CD4-positive, alpha-beta T cell treated with Interleukin-15 for 1 hour (primary cell): ENCODE results near the gene USP27X.
A peak's percentile ranks its signal among the peaks of the same experiment; 100 is the strongest.

ENCODE experiments used
- DNase-seq: peaks from one replicate; pipeline ENCODE4 v3.0.0-alpha.2; 2020

USP27X gene

GRCh38 chrX:49878834-49879655 lies at the start of gene USP27X:
Gene USP27X (plus strand): TSS chrX:49879484. CDS start chrX:49880308, 824 bp downstream.
- DNase-seq: peak; percentile 89

DNA sequence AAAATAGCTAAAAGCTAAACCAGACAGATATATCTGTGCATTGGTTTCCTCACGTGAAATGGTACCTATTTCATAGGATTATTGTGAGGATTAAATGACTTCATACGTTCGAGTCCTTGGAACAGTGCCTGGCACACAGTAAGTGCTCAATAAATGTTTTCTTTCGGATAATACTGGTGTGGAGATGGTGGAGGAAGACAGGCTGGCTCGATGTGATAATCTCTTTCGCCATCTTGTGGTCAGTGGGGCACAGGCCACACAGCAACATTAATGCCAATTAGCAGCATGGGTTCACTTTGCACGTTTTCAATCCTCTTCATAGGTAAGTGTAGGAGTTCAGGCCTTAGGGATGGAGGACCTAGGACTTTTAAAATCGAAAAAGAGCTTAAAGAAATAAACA lies 40.9 kb upstream of the USP27X start:
- no peak for DNase-seq

GRCh38 chrX:49840679-49841078 lies 38.6 kb upstream of the USP27X start:
- DNase-seq: peak; percentile 53

- DNase-seq: no peak
Measured at GRCh38 chrX:49842621-49843020, 36.7 kb upstream of the USP27X start.

DNA sequence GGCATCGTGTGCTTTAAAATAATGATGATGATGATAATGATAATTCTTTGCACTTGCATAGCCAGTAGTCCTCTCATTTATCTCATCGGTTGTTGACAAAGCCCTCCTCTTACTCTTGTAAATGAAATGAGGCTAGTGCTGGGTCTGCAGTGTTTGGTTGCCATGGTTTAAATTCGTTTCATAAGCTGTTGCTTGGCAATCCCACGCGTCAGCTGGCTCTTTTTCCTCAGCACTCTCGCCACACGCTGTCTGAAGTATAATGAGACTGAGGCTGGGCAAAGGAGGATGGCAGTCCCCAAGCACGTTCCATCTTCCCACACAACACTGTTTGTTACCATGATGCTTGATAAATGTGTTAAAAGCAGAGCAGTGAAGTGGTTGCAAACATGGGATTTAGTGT lies 34.7 kb upstream of the USP27X start:
- no peak for DNase-seq

DNA sequence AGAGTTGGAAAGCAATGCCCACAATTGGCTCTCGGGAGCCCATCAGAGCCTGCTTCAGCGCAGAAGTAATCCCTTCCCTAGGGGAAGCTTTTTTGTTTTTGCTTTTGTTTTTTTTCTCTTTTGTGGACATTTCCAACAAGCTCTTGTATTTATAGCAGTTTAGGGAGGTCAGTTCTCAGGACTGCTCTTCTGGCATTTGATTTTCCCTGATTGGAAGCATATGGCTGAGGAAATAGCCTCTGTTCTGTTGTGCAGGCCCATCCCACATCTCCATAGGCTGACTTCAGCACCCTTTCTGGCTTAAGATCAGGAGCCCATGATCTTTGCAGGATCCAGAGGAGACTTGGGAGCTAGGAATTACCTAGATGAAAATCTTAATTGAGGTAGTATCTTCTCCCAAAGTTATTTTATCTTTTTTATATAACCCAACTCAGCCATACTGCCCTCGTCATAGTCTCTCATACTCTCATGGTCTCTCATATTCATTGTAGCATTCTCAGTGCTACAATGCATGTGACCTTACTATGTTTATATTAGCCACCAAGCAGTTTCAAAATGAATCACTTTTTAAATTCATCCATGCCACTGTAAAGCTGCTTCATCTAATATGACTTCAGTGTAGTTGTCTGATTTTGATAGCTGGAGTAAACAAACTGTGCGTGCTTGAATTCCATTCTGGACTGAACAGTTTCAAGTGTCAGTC lies 33.4 kb upstream of the USP27X start:
- no peak for DNase-seq

- DNase-seq: no peak
Measured at GRCh38 chrX:49846522-49846921, 32.8 kb upstream of the USP27X start.

DNA sequence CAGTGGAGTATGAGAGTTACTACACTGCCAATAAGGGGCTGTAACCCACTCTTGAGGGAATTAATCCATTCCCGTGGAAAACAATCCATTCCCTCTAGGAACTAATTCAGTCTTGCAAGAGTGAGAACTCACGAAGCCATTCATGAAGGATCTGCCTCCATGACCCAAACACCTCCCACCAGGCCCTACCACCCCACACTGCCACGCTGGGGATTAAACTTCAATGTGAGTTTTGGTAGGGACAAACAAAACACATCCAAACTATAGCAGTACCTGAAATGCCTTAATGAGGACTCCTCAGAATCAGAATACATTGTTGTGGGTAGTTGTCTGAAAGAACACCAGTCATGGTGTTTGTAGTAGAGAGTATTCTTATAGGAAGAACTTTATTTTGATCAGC lies 31.0 kb upstream of the USP27X start:
- DNase-seq: no peak

- no peak for DNase-seq
Measured at GRCh38 chrX:49850028-49850427, 29.3 kb upstream of the USP27X start.

DNA sequence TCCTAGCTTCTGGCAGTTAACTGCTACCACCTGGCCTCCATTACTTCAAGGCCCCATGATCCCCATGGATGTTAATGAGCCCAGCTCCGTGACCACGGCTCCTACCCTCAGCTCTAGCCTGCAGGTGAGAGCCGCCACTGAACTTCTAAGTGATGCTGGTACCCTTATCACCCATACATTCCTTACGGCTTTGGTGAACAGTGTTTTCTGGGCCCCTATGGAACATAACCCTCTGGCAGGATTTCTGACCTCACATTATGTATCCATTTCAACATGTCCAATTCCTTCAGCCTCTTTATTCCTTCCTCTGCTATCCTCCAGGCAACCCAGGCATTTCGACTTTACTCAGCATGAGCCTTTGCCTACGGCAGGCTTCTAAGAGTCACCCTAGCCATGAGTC lies 25.6 kb upstream of the USP27X start:
- no peak for DNase-seq

DNA sequence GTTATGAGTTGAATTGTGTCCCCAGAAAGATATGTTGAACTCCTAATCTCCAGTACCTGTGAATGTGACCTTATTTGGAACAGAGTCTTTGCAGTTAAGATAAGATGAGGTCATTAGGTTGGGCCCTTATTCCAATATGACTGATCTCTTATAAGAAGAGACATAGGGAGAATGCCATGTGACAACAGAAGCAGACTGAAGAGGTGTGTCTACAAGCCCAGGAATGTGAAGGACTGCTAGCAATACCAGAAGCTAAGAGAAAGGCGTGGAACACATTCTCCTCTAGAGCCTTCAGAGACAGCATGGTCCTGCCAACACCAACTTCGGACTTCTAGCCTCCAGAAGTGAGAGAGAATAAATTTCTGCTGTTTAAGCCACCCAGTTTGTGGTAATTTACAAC lies 22.5 kb upstream of the USP27X start:
- no peak for DNase-seq

GRCh38 chrX:49858341-49858740 lies 20.9 kb upstream of the USP27X start:
- DNase-seq: no peak

DNA sequence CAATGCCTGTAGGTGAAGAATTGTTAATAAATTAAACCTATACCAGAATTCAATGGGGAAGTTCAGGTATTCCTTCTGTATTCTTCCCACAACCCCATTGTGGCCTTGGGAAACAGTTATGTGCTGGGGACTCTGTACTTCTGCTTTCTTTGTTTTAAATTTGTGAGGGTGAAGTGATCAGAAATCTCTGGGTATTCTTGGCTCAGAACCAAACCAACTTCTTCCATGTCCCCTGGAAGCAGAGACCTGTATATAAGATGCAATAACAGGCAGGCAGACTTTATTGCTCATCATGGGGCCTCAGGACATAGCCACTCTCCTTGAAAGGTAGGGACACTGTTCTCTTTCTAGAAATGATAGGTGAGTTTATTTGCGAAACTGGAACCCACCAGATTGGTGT lies 19.8 kb upstream of the USP27X start:
- DNase-seq: no peak

GRCh38 chrX:49860867-49861535 lies 18.3 kb upstream of the USP27X start:
- DNase-seq: no peak

- DNase-seq: no peak
Measured at GRCh38 chrX:49862093-49862492, 17.2 kb upstream of the USP27X start.

- DNase-seq: no peak
Measured at GRCh38 chrX:49868739-49869138, 10.5 kb upstream of the USP27X start.

DNA sequence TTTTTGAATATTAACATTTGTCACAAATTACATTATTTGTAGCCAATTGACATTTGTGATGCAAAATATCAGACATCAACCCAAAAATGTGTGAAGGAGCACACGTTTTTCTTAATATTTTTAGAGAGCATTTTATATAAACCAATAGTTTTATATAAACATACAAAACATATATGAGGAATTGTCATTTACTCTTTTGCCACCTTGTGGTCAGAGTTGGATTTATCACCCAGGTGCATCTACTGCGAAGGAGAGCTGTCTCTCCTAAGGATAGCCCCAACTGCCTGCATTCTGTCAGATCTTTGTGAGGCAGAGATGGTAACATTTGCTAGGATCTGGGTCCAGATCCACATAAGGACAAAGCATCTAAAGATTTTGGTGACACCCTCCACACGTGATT lies 2.5 kb upstream of the USP27X start:
- no peak for DNase-seq

- DNase-seq: no peak
Measured at GRCh38 chrX:49877397-49878101, 1.7 kb upstream of the USP27X start.

GRCh38 chrX:49878128-49878833 lies 1.0 kb upstream of the USP27X start:
- DNase-seq: no peak

- DNase-seq: no peak
Measured at GRCh38 chrX:49879656-49880277, 483 bp downstream of the USP27X start.

DNA sequence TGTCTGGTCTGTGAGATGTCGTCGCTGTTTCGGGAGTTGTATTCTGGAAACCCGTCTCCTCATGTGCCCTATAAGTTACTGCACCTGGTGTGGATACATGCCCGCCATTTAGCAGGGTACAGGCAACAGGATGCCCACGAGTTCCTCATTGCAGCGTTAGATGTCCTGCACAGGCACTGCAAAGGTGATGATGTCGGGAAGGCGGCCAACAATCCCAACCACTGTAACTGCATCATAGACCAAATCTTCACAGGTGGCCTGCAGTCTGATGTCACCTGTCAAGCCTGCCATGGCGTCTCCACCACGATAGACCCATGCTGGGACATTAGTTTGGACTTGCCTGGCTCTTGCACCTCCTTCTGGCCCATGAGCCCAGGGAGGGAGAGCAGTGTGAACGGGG lies 1.4 kb downstream of the USP27X start:
- DNase-seq: no peak

- peak; percentile 56 for DNase-seq
Measured at GRCh38 chrX:49884290-49884862, 5.1 kb downstream of the USP27X start.
